ENCODE results near the gene KCNK10. TPM values are rescaled to one million over a fixed set of nuclear protein-coding genes. Genes with fewer than 3 reads are reported as not detected.

Gene KCNK10
- polyA plus RNA-seq, 1 donor: 4.5 TPM

DNA sequence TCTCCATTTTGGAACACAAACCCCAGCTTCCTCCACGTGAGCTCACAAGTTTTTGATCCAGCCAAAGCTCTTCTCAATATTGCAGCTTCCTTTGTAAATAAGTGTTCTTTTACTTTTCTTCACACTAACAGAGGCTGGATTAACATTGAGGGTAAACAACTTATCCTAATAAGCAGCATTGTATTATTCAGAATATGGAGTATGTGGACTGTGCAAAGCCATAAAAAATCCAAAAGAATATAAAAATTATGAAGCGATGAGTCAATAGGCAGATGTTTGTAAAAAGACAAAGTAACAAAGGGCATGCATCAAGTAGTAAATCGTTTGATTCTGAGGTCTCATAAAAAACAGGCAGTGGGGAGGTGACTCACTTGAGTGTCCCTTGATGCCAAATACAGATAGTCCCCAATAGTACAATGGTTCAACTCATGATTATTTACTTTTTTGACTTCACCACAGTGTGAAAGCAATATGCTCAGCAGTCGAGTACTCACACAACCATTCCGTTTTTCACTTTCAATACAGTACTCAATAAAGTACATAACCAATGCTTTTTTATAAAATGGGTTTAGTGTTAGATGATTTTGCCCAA, 23.1 kb upstream of the KCNK10 start:
- Histone ChIP-seq H3K36me3 (ENCODE audit: control insufficient read depth, insufficient read depth, low read length) (no peaks in the 10 kb centered on the region), H3K4me3 (ENCODE audit: low read length) (no peak overlapping the region), H3K27me3 (ENCODE audit: control insufficient read depth, insufficient read depth, low read length) (no peaks in the 10 kb centered on the region), H3K27ac (ENCODE audit: low read length) (no peak overlapping the region), H3K4me1 (ENCODE audit: control insufficient read depth, insufficient read depth, low read length) (no peaks in the 10 kb centered on the region), H3K9me3 (ENCODE audit: control insufficient read depth, low read depth, low read length) (no peaks in the 10 kb centered on the region)
- DNase-seq: peak in 1 of 2 donors; percentile 55
- 26% methylated on average over 3 of the region's 5 CpGs for WGBS (ENCODE audit: insufficient coverage, low lambda C conversion rate)

DNA sequence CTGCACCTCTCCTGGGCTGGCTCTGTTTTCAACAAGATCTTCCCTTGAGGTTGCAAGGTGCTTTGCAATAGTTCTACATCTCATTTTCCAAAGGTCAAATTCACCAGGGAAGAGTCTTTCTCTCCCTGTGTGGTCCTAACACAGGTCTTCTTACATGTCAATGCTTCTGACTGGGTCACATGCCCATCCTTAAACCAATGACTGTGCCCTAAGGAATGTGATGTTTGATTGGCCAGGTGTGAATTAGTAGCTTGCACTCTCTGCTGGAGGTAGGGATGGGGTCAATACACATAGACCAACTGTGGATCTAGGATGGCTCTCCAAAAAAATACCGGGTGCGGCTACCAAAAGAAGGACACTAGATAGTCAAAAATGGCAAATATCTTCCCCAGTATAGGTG, 19.9 kb upstream of the KCNK10 start:
- H3K27ac ChIP-seq (ENCODE audit: low read length): no peak overlapping the region
- H3K4me1 ChIP-seq (ENCODE audit: control insufficient read depth, insufficient read depth, low read length): no peaks in the 10 kb centered on the region
- H3K27me3 ChIP-seq (ENCODE audit: control insufficient read depth, insufficient read depth, low read length): no peaks in the 10 kb centered on the region
- no peak overlapping the region for H3K4me3 ChIP-seq (ENCODE audit: low read length)
- 100% methylated on average over 1 of the region's 2 CpGs for WGBS (ENCODE audit: insufficient coverage, low lambda C conversion rate)
- no peaks in the 10 kb centered on the region for H3K36me3 ChIP-seq (ENCODE audit: control insufficient read depth, insufficient read depth, low read length)
- DNase-seq: no peak
- no peaks in the 10 kb centered on the region for H3K9me3 ChIP-seq (ENCODE audit: control insufficient read depth, low read depth, low read length)

DNA sequence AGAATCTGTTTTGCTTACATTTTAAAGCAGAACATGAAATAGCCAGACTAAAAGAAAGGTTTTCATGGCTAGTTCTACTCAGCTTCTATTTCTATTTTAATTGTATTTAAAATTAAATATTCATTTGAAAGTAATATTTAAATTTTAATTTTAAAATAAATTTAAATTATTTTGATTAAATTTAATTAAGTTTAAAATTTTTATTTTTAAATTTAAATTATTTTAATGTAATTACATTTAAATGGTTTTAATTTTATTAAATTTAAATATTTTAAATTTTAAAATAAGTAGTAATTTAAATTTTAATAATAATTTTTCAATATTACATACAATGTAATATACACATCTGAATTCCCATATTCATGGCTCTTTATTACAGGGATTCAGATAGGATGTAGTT, 17.3 kb upstream of the KCNK10 start:
- H3K27ac ChIP-seq (ENCODE audit: low read length): no peak overlapping the region
- H3K9me3 ChIP-seq (ENCODE audit: control insufficient read depth, low read depth, low read length): no peaks in the 10 kb centered on the region
- no peak for DNase-seq
- H3K4me3 ChIP-seq (ENCODE audit: low read length): no peak overlapping the region
- H3K36me3 ChIP-seq (ENCODE audit: control insufficient read depth, insufficient read depth, low read length): no peaks in the 10 kb centered on the region
- no peaks in the 10 kb centered on the region for H3K27me3 ChIP-seq (ENCODE audit: control insufficient read depth, insufficient read depth, low read length)
- H3K4me1 ChIP-seq (ENCODE audit: control insufficient read depth, insufficient read depth, low read length): no peaks in the 10 kb centered on the region

DNA sequence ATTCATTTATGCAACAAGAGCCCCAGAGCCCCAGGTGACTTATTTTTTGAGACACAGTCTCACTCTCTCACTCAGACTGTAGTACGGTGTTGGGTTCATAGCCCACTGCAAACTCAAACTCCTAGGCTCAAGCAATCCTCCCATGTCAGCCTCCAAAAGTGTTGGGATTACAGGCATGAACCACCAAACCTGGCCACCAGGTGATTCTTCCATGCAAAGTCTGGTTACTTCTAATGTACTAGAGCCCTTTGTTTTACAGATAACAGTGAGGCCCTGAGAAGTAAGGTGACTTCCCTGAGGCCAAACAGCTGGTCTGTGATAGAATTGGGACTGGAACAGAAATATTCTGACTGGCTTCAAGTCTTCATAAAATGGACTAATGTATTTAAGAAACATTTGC, 10.0 kb upstream of the KCNK10 start:
- peaks cover 12% of the 10 kb centered on the region for H3K27me3 ChIP-seq (ENCODE audit: control insufficient read depth, insufficient read depth, low read length)
- no peak overlapping the region for H3K4me3 ChIP-seq (ENCODE audit: low read length)
- H3K4me1 ChIP-seq (ENCODE audit: control insufficient read depth, insufficient read depth, low read length): no peaks in the 10 kb centered on the region
- WGBS (ENCODE audit: insufficient coverage, low lambda C conversion rate): no CpG with 5 or more reads among the region's 1 CpG
- H3K9me3 ChIP-seq (ENCODE audit: control insufficient read depth, low read depth, low read length): no peaks in the 10 kb centered on the region
- DNase-seq: no peak
- H3K36me3 ChIP-seq (ENCODE audit: control insufficient read depth, insufficient read depth, low read length): no peaks in the 10 kb centered on the region
- H3K27ac ChIP-seq (ENCODE audit: low read length): no peak overlapping the region

DNA sequence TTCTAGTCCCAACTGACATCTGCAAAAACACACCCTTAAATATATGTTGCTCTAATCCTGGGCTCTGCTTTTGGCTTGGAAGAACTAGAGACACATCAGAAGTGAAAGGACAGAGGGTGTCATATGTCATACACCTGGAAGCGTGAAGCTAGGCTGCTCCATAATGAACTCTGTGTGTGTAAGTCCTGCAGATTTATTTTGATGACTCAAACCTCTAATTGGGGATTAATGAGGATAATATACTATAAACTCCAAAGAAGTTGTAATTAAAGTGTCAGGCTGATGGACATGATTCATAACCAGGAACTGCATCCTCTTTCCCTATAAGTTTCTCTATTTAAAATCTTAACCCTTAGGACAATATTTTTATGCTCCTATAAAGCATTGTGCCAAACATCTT, 4.4 kb upstream of the KCNK10 start:
- H3K36me3 ChIP-seq (ENCODE audit: control insufficient read depth, insufficient read depth, low read length): no peaks in the 10 kb centered on the region
- H3K4me1 ChIP-seq (ENCODE audit: control insufficient read depth, insufficient read depth, low read length): peaks cover 5% of the 10 kb centered on the region
- no peak overlapping the region for H3K27ac ChIP-seq (ENCODE audit: low read length)
- 80% methylated on average over 1 of the region's 1 CpG for WGBS (ENCODE audit: insufficient coverage, low lambda C conversion rate)
- H3K27me3 ChIP-seq (ENCODE audit: control insufficient read depth, insufficient read depth, low read length): peaks cover 62% of the 10 kb centered on the region
- H3K9me3 ChIP-seq (ENCODE audit: control insufficient read depth, low read depth, low read length): peaks cover 2% of the 10 kb centered on the region
- H3K4me3 ChIP-seq (ENCODE audit: low read length): no peak overlapping the region
- DNase-seq: no peak

DNA sequence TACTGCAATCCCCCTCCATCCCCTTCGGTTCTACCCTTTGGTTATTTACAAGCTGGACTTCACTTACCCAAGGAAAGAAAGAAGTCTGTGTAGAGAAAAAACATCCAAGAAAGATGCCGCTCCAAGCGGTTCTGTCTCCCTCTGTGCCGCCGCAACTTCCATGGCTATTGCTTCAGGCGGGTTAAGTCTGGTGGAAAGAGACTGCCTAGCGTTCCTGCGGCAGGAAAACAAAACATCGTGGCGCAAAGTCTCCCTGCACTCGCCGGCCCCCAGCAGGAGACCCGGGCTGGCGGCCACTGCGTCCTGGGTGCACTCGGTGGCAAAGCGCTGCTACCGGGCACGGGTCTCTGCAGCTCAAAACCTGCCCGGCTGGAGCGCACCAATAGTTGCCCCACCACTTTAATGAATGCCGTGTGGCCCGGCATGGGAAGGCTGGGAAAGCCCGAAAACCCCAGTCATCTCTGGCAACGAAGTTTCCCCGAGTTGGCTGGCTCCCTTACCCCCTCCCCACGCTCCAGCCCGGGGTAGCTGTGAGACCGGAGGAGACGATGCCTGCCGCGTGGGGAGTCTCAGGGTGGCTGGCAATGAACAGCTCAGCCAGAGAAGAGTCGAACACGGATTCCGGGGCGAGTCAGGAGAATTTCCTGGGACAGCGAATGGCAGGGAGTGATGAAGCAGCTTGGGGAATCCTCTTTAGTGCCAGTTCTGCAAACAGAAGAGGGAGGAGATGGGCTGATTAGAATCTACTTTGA, 3.5 kb upstream of the KCNK10 start:
- no peak overlapping the region for H3K27ac ChIP-seq (ENCODE audit: low read length)
- peaks cover 2% of the 10 kb centered on the region for H3K9me3 ChIP-seq (ENCODE audit: control insufficient read depth, low read depth, low read length)
- no peak overlapping the region for H3K4me3 ChIP-seq (ENCODE audit: low read length)
- no CpG with 5 or more reads among the region's 37 CpGs for WGBS (ENCODE audit: insufficient coverage, low lambda C conversion rate)
- H3K4me1 ChIP-seq (ENCODE audit: control insufficient read depth, insufficient read depth, low read length): peaks cover 7% of the 10 kb centered on the region
- H3K36me3 ChIP-seq (ENCODE audit: control insufficient read depth, insufficient read depth, low read length): no peaks in the 10 kb centered on the region
- peak in 1 of 2 donors; percentile 10 for DNase-seq
- peaks cover 71% of the 10 kb centered on the region for H3K27me3 ChIP-seq (ENCODE audit: control insufficient read depth, insufficient read depth, low read length)

DNA sequence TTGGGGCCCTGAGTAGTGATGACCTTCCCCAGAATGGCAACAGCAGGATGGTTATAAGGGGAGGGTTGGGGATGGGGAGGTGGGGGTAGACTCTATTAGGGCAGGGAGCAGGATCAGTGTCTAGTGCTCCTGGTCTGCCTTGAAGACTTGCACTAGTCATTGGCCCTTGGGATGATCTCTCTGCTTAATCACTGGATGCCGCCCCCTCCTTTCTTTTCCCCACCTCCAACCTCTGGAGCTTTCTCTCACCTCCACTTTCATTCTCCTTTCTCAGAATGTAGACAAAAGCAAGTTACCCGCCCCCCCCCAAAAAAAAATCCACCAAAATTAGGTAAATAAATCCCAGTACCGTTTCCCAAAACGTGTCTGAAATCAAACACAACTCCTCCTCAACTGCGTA, 2.8 kb upstream of the KCNK10 start:
- Histone ChIP-seq H3K4me3 (ENCODE audit: low read length) (no peak overlapping the region), H3K4me1 (ENCODE audit: control insufficient read depth, insufficient read depth, low read length) (peaks cover 7% of the 10 kb centered on the region), H3K27me3 (ENCODE audit: control insufficient read depth, insufficient read depth, low read length) (peaks cover 78% of the 10 kb centered on the region), H3K27ac (ENCODE audit: low read length) (no peak overlapping the region), H3K9me3 (ENCODE audit: control insufficient read depth, low read depth, low read length) (peaks cover 2% of the 10 kb centered on the region), H3K36me3 (ENCODE audit: control insufficient read depth, insufficient read depth, low read length) (no peaks in the 10 kb centered on the region)
- no CpG with 5 or more reads among the region's 5 CpGs for WGBS (ENCODE audit: insufficient coverage, low lambda C conversion rate)
- DNase-seq: no peak

DNA sequence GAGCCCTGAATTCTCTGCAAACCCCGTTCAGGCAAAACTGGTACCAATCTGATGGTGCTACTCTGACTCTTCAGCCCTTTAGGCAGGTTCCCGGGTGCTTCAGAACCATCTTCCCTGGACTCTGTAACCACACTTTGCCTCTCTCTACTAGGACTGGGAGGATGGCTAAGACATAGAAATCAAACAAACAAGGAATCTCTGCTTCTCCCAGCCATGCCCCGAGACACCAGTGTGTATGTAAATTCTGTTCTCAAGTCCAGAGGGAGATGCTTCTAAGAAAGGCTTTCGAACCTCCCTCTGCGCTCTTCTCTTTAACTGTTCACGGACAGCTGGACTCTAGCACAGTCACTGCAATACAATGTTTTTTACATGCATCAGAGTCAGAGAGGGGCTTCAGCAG, 1.9 kb upstream of the KCNK10 start:
- no peak for DNase-seq
- WGBS (ENCODE audit: insufficient coverage, low lambda C conversion rate): no CpG with 5 or more reads among the region's 6 CpGs
- Histone ChIP-seq H3K9me3 (ENCODE audit: control insufficient read depth, low read depth, low read length) (peaks cover 2% of the 10 kb centered on the region), H3K4me1 (ENCODE audit: control insufficient read depth, insufficient read depth, low read length) (peaks cover 7% of the 10 kb centered on the region), H3K27me3 (ENCODE audit: control insufficient read depth, insufficient read depth, low read length) (peaks cover 86% of the 10 kb centered on the region), H3K4me3 (ENCODE audit: low read length) (no peak overlapping the region), H3K36me3 (ENCODE audit: control insufficient read depth, insufficient read depth, low read length) (no peaks in the 10 kb centered on the region), H3K27ac (ENCODE audit: low read length) (no peak overlapping the region)

DNA sequence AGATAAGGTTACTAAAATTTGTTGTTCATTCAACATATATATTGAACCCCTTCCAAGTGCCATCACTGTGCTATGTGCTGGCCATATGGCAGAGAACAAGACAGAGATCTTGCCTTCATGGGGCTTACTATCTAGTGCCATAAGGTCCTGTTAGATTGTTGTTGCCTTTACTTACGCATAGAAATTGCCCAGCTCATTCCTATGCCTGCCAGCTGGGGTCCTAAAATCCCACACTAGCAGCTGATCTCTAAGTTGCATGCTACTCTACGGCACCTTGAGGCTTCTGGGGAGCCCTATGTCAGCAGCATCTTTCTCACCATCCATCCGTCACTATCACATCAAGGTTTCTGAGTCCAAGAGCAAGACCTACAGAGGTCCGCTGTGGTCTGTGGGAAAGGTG, 1.4 kb upstream of the KCNK10 start:
- Histone ChIP-seq H3K9me3 (ENCODE audit: control insufficient read depth, low read depth, low read length) (peaks cover 2% of the 10 kb centered on the region), H3K4me3 (ENCODE audit: low read length) (no peak overlapping the region), H3K27ac (ENCODE audit: low read length) (no peak overlapping the region), H3K4me1 (ENCODE audit: control insufficient read depth, insufficient read depth, low read length) (peaks cover 7% of the 10 kb centered on the region), H3K27me3 (ENCODE audit: control insufficient read depth, insufficient read depth, low read length) (peaks cover 87% of the 10 kb centered on the region), H3K36me3 (ENCODE audit: control insufficient read depth, insufficient read depth, low read length) (no peaks in the 10 kb centered on the region)
- no CpG with 5 or more reads among the region's 4 CpGs for WGBS (ENCODE audit: insufficient coverage, low lambda C conversion rate)
- no peak for DNase-seq

DNA sequence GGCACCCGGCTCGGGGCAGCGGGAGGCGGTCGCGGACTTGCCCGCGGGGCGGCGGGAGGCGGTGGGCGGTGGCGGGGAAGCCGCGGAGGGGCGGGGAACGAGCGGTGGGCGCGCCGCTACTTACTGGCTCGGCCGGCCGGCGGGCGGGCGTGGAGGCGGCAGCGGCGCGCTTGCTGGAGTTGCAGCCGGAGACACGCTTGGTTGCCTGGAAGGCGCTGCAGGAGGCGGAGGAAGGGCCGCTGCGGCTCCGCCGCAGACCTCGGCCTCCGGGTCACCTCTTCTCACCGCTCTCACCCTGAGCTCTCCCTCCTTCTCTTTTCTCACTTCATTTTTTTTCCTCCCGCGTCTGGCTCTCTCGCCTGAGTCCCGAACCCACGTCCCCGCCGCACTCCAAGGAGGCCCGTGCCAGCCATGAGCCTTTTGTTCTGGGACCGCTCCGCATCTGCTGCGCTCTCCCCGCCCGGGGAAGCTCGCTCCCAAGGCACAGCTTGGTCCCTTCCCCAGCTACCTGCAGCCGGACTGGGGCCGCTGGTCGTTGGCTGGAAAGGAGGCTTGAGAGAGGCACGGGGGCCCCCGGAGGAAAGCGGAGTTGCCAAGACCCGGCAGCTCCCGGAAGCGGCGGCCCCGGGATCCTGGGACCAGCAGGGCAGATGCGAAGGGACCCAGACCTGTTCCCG, 592 bp upstream of the KCNK10 start:
- Histone ChIP-seq H3K4me1 (ENCODE audit: control insufficient read depth, insufficient read depth, low read length) (peaks cover 7% of the 10 kb centered on the region), H3K4me3 (ENCODE audit: low read length) (peak overlapping the region; percentile 14), H3K36me3 (ENCODE audit: control insufficient read depth, insufficient read depth, low read length) (no peaks in the 10 kb centered on the region), H3K27me3 (ENCODE audit: control insufficient read depth, insufficient read depth, low read length) (peaks cover 88% of the 10 kb centered on the region), H3K9me3 (ENCODE audit: control insufficient read depth, low read depth, low read length) (peaks cover 2% of the 10 kb centered on the region), H3K27ac (ENCODE audit: low read length) (no peak overlapping the region)
- peak in 1 of 2 donors; percentile 30 for DNase-seq
- WGBS (ENCODE audit: insufficient coverage, low lambda C conversion rate): 0% methylated on average over 2 of the region's 69 CpGs
